ENCODE measurements around the gene CENPU. TPM values are rescaled to one million over a fixed set of nuclear protein-coding genes. Genes with fewer than 3 reads are reported as not detected.

Gene CENPU
- total RNA-seq, 5 donors from 2014 or later (not counting 1 experiment from before 2014, with no cell fraction given): 1.5 to 7.8 (median 3.0) TPM

GRCh38 chr4:184681916-184682315 lies 52.0 kb downstream of the CENPU start:
- Histone ChIP-seq H3K9me3 (no peaks in the 10 kb centered on the region), H3K4me3 (ENCODE audit: control insufficient read depth in 1 of 2, extremely low read depth in 1 of 2, low read length in 1 of 2) (no peak overlapping the region), H3K27me3 (replicated peaks in 1 of 2; ENCODE audit: control insufficient read depth in 2 of 2, extremely low read depth in 1 of 2, insufficient read depth in 2 of 2, low read length in 1 of 2) (no peaks in the 10 kb centered on the region), H3K4me1 (ENCODE audit: control insufficient read depth in 1 of 2, extremely low read depth in 1 of 2, insufficient read depth in 2 of 2, low read length in 2 of 2) (no peaks in the 10 kb centered on the region), H3K27ac (ENCODE audit: low read length) (no peak overlapping the region), H3K36me3 (ENCODE audit: control insufficient read depth in 2 of 2, extremely low read depth in 1 of 2, insufficient read depth in 1 of 2, low read length in 1 of 2) (peaks cover 0 to 10% of the 10 kb centered on the region in 2 donors)
- no peaks in the 10 kb centered on the region for H3K27me3 Mint-ChIP-seq
- ChIA-PET CTCF (no interaction called here), POLR2A (no interaction called here)
- ATAC-seq (replicated peaks in 1 of 4) (no peak), DNase-seq (no peak)
- peaks cover 4 to 9% (median 6%) of the 10 kb centered on the region in 3 donors for H3K4me1 Mint-ChIP-seq
- no peak overlapping the region for H3K4me3 Mint-ChIP-seq
- H3K36me3 Mint-ChIP-seq: peaks cover 23% of the 10 kb centered on the region
- no peak overlapping the region for H3K27ac Mint-ChIP-seq
- H3K9me3 Mint-ChIP-seq: no peaks in the 10 kb centered on the region
- WGBS (ENCODE audit: insufficient coverage): no CpG with 5 or more reads among the region's 1 CpG

GRCh38 chr4:184680698-184681097 lies 53.2 kb downstream of the CENPU start:
- ATAC-seq (replicated peaks in 1 of 4) (no peak), DNase-seq (no peak)
- no peak overlapping the region for H3K4me3 Mint-ChIP-seq
- no peaks in the 10 kb centered on the region for H3K27me3 Mint-ChIP-seq
- peaks cover 4 to 9% (median 6%) of the 10 kb centered on the region in 3 donors for H3K4me1 Mint-ChIP-seq
- Histone ChIP-seq H3K4me1 (ENCODE audit: control insufficient read depth in 1 of 2, extremely low read depth in 1 of 2, insufficient read depth in 2 of 2, low read length in 2 of 2) (no peaks in the 10 kb centered on the region), H3K4me3 (ENCODE audit: control insufficient read depth in 1 of 2, extremely low read depth in 1 of 2, low read length in 1 of 2) (no peak overlapping the region), H3K9me3 (no peaks in the 10 kb centered on the region), H3K27me3 (replicated peaks in 1 of 2; ENCODE audit: control insufficient read depth in 2 of 2, extremely low read depth in 1 of 2, insufficient read depth in 2 of 2, low read length in 1 of 2) (no peaks in the 10 kb centered on the region), H3K36me3 (ENCODE audit: control insufficient read depth in 2 of 2, extremely low read depth in 1 of 2, insufficient read depth in 1 of 2, low read length in 1 of 2) (peaks cover 0 to 3% of the 10 kb centered on the region in 2 donors), H3K27ac (ENCODE audit: low read length) (no peak overlapping the region)
- peaks cover 16% of the 10 kb centered on the region for H3K36me3 Mint-ChIP-seq
- ChIA-PET POLR2A (no interaction called here), CTCF (no interaction called here)
- no peaks in the 10 kb centered on the region for H3K9me3 Mint-ChIP-seq
- H3K27ac Mint-ChIP-seq: no peak overlapping the region
- WGBS (ENCODE audit: insufficient coverage): no CpG with 5 or more reads among the region's 9 CpGs

GRCh38 chr4:184675821-184676492 lies 57.9 kb downstream of the CENPU start:
- Histone ChIP-seq H3K9me3 (no peaks in the 10 kb centered on the region), H3K27ac (ENCODE audit: low read length) (no peak overlapping the region), H3K36me3 (ENCODE audit: control insufficient read depth in 2 of 2, extremely low read depth in 1 of 2, insufficient read depth in 1 of 2, low read length in 1 of 2) (peaks cover 4 to 14% of the 10 kb centered on the region in 2 donors), H3K4me1 (ENCODE audit: control insufficient read depth in 1 of 2, extremely low read depth in 1 of 2, insufficient read depth in 2 of 2, low read length in 2 of 2) (no peaks in the 10 kb centered on the region), H3K4me3 (ENCODE audit: control insufficient read depth in 1 of 2, extremely low read depth in 1 of 2, low read length in 1 of 2) (no peak overlapping the region), H3K27me3 (replicated peaks in 1 of 2; ENCODE audit: control insufficient read depth in 2 of 2, extremely low read depth in 1 of 2, insufficient read depth in 2 of 2, low read length in 1 of 2) (no peaks in the 10 kb centered on the region)
- Mint-ChIP-seq H3K4me1 (no peaks in the 10 kb centered on the region), H3K27me3 (no peaks in the 10 kb centered on the region), H3K9me3 (no peaks in the 10 kb centered on the region), H3K36me3 (peaks cover 33% of the 10 kb centered on the region), H3K4me3 (no peak overlapping the region), H3K27ac (no peak overlapping the region)
- POLR2A ChIA-PET: no interaction called here
- DNase-seq (no peak), ATAC-seq (replicated peaks in 1 of 4) (no peak)
- CTCF ChIA-PET: no interaction called here
- 92% methylated on average over 2 of the region's 3 CpGs for WGBS (ENCODE audit: insufficient coverage)

DNA sequence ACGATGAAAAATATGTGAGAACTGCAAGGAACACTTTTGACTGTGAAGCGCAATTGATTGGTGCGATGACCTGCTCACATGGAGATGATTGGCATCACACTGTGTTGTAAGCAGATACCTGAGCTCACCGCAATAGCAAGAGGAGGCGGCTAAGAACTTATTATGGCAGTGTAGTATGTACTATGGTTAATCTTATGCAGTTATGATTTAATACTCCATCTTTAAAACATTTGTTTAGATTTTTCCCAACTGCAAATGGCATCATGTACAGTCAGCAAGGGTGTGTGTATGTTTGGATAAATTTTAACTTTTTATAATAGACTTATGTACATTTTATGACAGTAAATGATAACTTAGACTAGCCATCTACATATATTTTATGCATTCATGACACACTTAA lies 58.9 kb downstream of the CENPU start:
- H3K27me3 Mint-ChIP-seq: no peaks in the 10 kb centered on the region
- Histone ChIP-seq H3K4me3 (ENCODE audit: control insufficient read depth in 1 of 2, extremely low read depth in 1 of 2, low read length in 1 of 2) (no peak overlapping the region), H3K27ac (ENCODE audit: low read length) (no peak overlapping the region), H3K9me3 (no peaks in the 10 kb centered on the region), H3K36me3 (ENCODE audit: control insufficient read depth in 2 of 2, extremely low read depth in 1 of 2, insufficient read depth in 1 of 2, low read length in 1 of 2) (peaks cover 4 to 14% of the 10 kb centered on the region in 2 donors), H3K27me3 (replicated peaks in 1 of 2; ENCODE audit: control insufficient read depth in 2 of 2, extremely low read depth in 1 of 2, insufficient read depth in 2 of 2, low read length in 1 of 2) (no peaks in the 10 kb centered on the region), H3K4me1 (ENCODE audit: control insufficient read depth in 1 of 2, extremely low read depth in 1 of 2, insufficient read depth in 2 of 2, low read length in 2 of 2) (no peaks in the 10 kb centered on the region)
- no peak overlapping the region for H3K4me3 Mint-ChIP-seq
- H3K4me1 Mint-ChIP-seq: peaks cover 0 to 3% (median 2%) of the 10 kb centered on the region in 3 donors
- CTCF ChIA-PET: no interaction called here
- POLR2A ChIA-PET: interaction anchor here in 1 of 2 donors (0.6 kb wide), 1 partner anchor 47 kb away, joined by 10 read pairs; no protein-coding TSS in a partner anchor
- ATAC-seq (replicated peaks in 1 of 4) (no peak), DNase-seq (no peak)
- H3K27ac Mint-ChIP-seq: no peak overlapping the region
- no peaks in the 10 kb centered on the region for H3K9me3 Mint-ChIP-seq
- WGBS (ENCODE audit: insufficient coverage): 100% methylated on average over 3 of the region's 5 CpGs
- H3K36me3 Mint-ChIP-seq: peaks cover 28% of the 10 kb centered on the region

DNA sequence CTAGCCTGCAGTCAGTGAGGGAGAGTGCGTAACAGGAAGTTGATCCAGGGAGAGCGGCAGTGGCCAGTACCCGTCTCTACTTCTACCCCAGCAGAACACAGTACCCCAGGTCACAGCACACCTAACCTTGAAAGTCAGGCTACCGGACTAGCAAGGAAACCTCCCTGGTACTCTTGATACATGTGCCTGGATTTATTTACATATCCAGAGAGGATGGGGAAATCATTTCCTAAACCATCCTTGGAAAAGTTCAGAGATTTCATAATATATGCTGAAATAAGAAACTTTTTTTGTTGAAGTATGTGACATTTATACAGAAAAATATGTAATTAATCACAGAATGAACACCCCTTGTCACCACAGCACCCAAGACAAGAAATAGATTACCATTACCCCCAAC lies 59.9 kb downstream of the CENPU start:
- Histone ChIP-seq H3K4me1 (ENCODE audit: control insufficient read depth in 1 of 2, extremely low read depth in 1 of 2, insufficient read depth in 2 of 2, low read length in 2 of 2) (peaks cover 0 to 6% of the 10 kb centered on the region in 2 experiments), H3K36me3 (ENCODE audit: control insufficient read depth in 2 of 2, extremely low read depth in 1 of 2, insufficient read depth in 1 of 2, low read length in 1 of 2) (peaks cover 4 to 14% of the 10 kb centered on the region in 2 donors), H3K4me3 (ENCODE audit: control insufficient read depth in 1 of 2, extremely low read depth in 1 of 2, low read length in 1 of 2) (no peak overlapping the region), H3K9me3 (no peaks in the 10 kb centered on the region), H3K27me3 (replicated peaks in 1 of 2; ENCODE audit: control insufficient read depth in 2 of 2, extremely low read depth in 1 of 2, insufficient read depth in 2 of 2, low read length in 1 of 2) (no peaks in the 10 kb centered on the region), H3K27ac (ENCODE audit: low read length) (no peak overlapping the region)
- no CpG with 5 or more reads among the region's 4 CpGs for WGBS (ENCODE audit: insufficient coverage)
- CTCF ChIA-PET: interaction anchor here in 1 of 2 donors (0.6 kb wide), 1 partner anchor 358 kb away, joined by 4 read pairs; no protein-coding TSS in a partner anchor
- Mint-ChIP-seq H3K4me1 (peaks cover 6 to 13% (median 12%) of the 10 kb centered on the region in 3 donors), H3K9me3 (no peaks in the 10 kb centered on the region), H3K36me3 (peaks cover 34% of the 10 kb centered on the region), H3K27ac (no peak overlapping the region), H3K4me3 (no peak overlapping the region), H3K27me3 (no peaks in the 10 kb centered on the region)
- ATAC-seq (replicated peaks in 1 of 4): no peak
- POLR2A ChIA-PET: no interaction called here
- no peak for DNase-seq

GRCh38 chr4:184672741-184673140 lies 61.2 kb downstream of the CENPU start:
- H3K9me3 Mint-ChIP-seq: no peaks in the 10 kb centered on the region
- H3K9me3 ChIP-seq: no peaks in the 10 kb centered on the region
- ATAC-seq (replicated peaks in 1 of 4): no peak
- 96% methylated on average over 6 of the region's 6 CpGs for WGBS (ENCODE audit: insufficient coverage)
- no peak overlapping the region for H3K27ac Mint-ChIP-seq
- H3K36me3 ChIP-seq (ENCODE audit: control insufficient read depth in 2 of 2, extremely low read depth in 1 of 2, insufficient read depth in 1 of 2, low read length in 1 of 2): peaks cover 4 to 14% of the 10 kb centered on the region in 2 donors
- H3K4me3 ChIP-seq (ENCODE audit: control insufficient read depth in 1 of 2, extremely low read depth in 1 of 2, low read length in 1 of 2): no peak overlapping the region
- no peak overlapping the region for H3K4me3 Mint-ChIP-seq
- no peak for DNase-seq
- H3K4me1 Mint-ChIP-seq: peaks cover 18 to 25% (median 24%) of the 10 kb centered on the region in 3 donors
- ChIA-PET CTCF (interaction anchor here in 1 of 2 donors (0.6 kb wide), 1 partner anchor 409 kb away, joined by 3 read pairs; no protein-coding TSS in a partner anchor), POLR2A (no interaction called here)
- peaks cover 7 to 18% of the 10 kb centered on the region in 2 experiments for H3K4me1 ChIP-seq (ENCODE audit: control insufficient read depth in 1 of 2, extremely low read depth in 1 of 2, insufficient read depth in 2 of 2, low read length in 2 of 2)
- no peaks in the 10 kb centered on the region for H3K27me3 Mint-ChIP-seq
- peaks cover 42% of the 10 kb centered on the region for H3K36me3 Mint-ChIP-seq
- H3K27me3 ChIP-seq (replicated peaks in 1 of 2; ENCODE audit: control insufficient read depth in 2 of 2, extremely low read depth in 1 of 2, insufficient read depth in 2 of 2, low read length in 1 of 2): no peaks in the 10 kb centered on the region
- no peak overlapping the region for H3K27ac ChIP-seq (ENCODE audit: low read length)

All from T-cell (primary cell).